ENCODE data around the gene CYTH1.

CYTH1 gene

DNA sequence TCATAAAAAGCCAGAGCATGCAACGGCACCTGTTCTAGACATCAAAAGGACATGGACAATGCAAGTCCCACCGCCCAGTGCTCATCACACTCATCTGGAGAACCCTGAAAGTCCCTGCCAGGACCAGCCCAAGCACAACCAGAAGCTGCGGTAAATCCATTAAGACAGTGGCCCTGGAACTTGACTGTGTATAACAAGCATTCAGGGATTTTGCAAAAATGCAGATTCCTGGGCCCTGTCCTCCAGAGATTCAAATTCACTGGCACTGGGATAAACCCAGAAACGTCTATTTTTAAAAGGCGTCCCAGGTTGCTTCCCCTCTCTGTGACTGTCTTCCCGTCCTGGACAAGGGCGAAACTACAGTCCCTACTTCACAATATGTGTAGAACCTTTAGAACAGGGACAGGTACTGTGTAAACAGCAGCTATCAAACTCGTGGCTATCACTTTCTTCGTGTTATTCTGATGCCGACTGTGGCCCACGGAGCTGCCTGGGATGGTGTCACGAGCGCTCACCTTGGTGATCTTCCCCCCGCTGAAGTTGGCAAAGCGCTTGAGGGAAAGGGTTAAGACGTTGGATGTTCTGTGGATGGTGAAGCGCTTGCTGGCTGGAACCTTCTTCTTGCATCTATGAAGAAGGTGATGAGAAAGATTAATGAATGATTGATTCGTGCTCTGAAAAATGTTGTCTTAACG, 36.2 kb upstream of the CYTH1 start (continued):
- TF ChIP-seq, protein P1, sequence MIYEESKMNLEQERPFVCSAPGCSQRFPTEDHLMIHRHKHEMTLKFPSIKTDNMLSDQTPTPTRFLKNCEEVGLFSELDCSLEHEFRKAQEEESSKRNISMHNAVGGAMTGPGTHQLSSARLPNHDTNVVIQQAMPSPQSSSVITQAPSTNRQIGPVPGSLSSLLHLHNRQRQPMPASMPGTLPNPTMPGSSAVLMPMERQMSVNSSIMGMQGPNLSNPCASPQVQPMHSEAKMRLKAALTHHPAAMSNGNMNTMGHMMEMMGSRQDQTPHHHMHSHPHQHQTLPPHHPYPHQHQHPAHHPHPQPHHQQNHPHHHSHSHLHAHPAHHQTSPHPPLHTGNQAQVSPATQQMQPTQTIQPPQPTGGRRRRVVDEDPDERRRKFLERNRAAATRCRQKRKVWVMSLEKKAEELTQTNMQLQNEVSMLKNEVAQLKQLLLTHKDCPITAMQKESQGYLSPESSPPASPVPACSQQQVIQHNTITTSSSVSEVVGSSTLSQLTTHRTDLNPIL (CRISPR knock-in tag; IDR thresholded peaks at IDR 0.05; ENCODE audit: low read depth): no peak
- no peak for TF ChIP-seq ZC3H10 (CRISPR knock-in tag; IDR thresholded peaks at IDR 0.05)
- TF ChIP-seq, protein P2, sequence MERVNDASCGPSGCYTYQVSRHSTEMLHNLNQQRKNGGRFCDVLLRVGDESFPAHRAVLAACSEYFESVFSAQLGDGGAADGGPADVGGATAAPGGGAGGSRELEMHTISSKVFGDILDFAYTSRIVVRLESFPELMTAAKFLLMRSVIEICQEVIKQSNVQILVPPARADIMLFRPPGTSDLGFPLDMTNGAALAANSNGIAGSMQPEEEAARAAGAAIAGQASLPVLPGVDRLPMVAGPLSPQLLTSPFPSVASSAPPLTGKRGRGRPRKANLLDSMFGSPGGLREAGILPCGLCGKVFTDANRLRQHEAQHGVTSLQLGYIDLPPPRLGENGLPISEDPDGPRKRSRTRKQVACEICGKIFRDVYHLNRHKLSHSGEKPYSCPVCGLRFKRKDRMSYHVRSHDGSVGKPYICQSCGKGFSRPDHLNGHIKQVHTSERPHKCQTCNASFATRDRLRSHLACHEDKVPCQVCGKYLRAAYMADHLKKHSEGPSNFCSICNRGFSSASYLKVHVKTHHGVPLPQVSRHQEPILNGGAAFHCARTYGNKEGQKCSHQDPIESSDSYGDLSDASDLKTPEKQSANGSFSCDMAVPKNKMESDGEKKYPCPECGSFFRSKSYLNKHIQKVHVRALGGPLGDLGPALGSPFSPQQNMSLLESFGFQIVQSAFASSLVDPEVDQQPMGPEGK (CRISPR knock-in tag; IDR thresholded peaks at IDR 0.05; ENCODE audit: borderline replicate concordance): no peak

GRCh38 chr17:78817123-78817522, 35.0 kb upstream of the CYTH1 start:
- no peak for ATAC-seq
- no peak for TF ChIP-seq ZFP3 (CRISPR knock-in tag; IDR thresholded peaks at IDR 0.05)
- TF ChIP-seq ESRRG (CRISPR knock-in tag; IDR thresholded peaks at IDR 0.05): no peak
- TF ChIP-seq, protein P2 (CRISPR knock-in tag; IDR thresholded peaks at IDR 0.05; ENCODE audit: borderline replicate concordance): no peak
- TF ChIP-seq ZNF8 (CRISPR knock-in tag; IDR thresholded peaks at IDR 0.05): no peak

GRCh38 chr17:78815696-78816095, 33.6 kb upstream of the CYTH1 start:
- ATAC-seq: no peak

GRCh38 chr17:78812855-78813254, 30.8 kb upstream of the CYTH1 start:
- ATAC-seq: no peak
- TF ChIP-seq ZFP3 (CRISPR knock-in tag; IDR thresholded peaks at IDR 0.05) (no peak), CSDC2 (CRISPR knock-in tag; IDR thresholded peaks at IDR 0.05) (no peak), TOX (CRISPR knock-in tag; IDR thresholded peaks at IDR 0.05; ENCODE audit: borderline replicate concordance) (no peak), SNAI2 (CRISPR knock-in tag; IDR thresholded peaks at IDR 0.05) (no peak), OSR1 (CRISPR knock-in tag; IDR thresholded peaks at IDR 0.05) (no peak), GLIS3 (CRISPR knock-in tag; IDR thresholded peaks at IDR 0.05) (no peak), BACH2 (CRISPR knock-in tag; IDR thresholded peaks at IDR 0.05; ENCODE audit: borderline replicate concordance) (no peak), ZC3H10 (CRISPR knock-in tag; IDR thresholded peaks at IDR 0.05) (no peak), TCF4 (CRISPR knock-in tag; IDR thresholded peaks at IDR 0.05; ENCODE audit: borderline replicate concordance) (no peak), ZNF565 (CRISPR knock-in tag; conservative IDR thresholded peaks at IDR 0.05; ENCODE audit: low read depth) (no peak), ESRRG (CRISPR knock-in tag; IDR thresholded peaks at IDR 0.05) (no peak)
- TF ChIP-seq, protein P1 (CRISPR knock-in tag; IDR thresholded peaks at IDR 0.05; ENCODE audit: low read depth): no peak
- TF ChIP-seq, protein P3, sequence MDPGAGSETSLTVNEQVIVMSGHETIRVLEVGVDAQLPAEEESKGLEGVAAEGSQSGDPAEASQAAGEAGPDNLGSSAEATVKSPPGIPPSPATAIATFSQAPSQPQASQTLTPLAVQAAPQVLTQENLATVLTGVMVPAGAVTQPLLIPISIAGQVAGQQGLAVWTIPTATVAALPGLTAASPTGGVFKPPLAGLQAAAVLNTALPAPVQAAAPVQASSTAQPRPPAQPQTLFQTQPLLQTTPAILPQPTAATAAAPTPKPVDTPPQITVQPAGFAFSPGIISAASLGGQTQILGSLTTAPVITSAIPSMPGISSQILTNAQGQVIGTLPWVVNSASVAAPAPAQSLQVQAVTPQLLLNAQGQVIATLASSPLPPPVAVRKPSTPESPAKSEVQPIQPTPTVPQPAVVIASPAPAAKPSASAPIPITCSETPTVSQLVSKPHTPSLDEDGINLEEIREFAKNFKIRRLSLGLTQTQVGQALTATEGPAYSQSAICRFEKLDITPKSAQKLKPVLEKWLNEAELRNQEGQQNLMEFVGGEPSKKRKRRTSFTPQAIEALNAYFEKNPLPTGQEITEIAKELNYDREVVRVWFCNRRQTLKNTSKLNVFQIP (CRISPR knock-in tag; IDR thresholded peaks at IDR 0.05; ENCODE audit: borderline replicate concordance, low read depth): no peak
- TF ChIP-seq, protein P2 (CRISPR knock-in tag; IDR thresholded peaks at IDR 0.05; ENCODE audit: borderline replicate concordance): no peak

More at GRCh38 chr17:78815696-78816095, 33.6 kb upstream of the CYTH1 start:
- TF ChIP-seq, protein P1 (CRISPR knock-in tag; IDR thresholded peaks at IDR 0.05; ENCODE audit: low read depth): no peak
- TF ChIP-seq TCF4 (CRISPR knock-in tag; IDR thresholded peaks at IDR 0.05; ENCODE audit: borderline replicate concordance) (no peak), ZC3H10 (CRISPR knock-in tag; IDR thresholded peaks at IDR 0.05) (no peak), ZNF70 (CRISPR knock-in tag; IDR thresholded peaks at IDR 0.05) (no peak)
- TF ChIP-seq, protein P3 (CRISPR knock-in tag; IDR thresholded peaks at IDR 0.05; ENCODE audit: borderline replicate concordance, low read depth): no peak

All from SK-N-SH treated with all-trans-retinoic acid at 6 μM for 48 hours (cell line).